NB4 (cell line): Measurements from ENCODE around the gene MAD1L1.

Source experiments
- DNase-seq: peaks from one replicate; pipeline ENCODE4 v3.0.0; 2010; ENCODE audit warnings: low read depth
- H3K4me3 ChIP-seq: one replicate; pipeline ENCODE4 v1.5.1; 2011; ENCODE audit warnings: mild to moderate bottlenecking, low read depth, low read length, moderate library complexity
- CTCF ChIP-seq: IDR thresholded peaks from one replicate; pipeline ENCODE4 v1.5.1; 2012; ENCODE audit warnings: low read depth, low read length
- MYC ChIP-seq: IDR thresholded peaks from 2 replicates; pipeline ENCODE4 v1.6.1; 2011; ENCODE audit warnings: low read depth, low read length
- POLR2A ChIP-seq: IDR thresholded peaks from 2 replicates; pipeline ENCODE4 v1.6.1; 2011; ENCODE audit warnings: mild to moderate bottlenecking; ENCODE audit not compliant: insufficient read length; ENCODE audit errors: extremely low read depth
- TF ChIP-seq, protein P1 (sequence below): IDR thresholded peaks from 2 replicates; pipeline ENCODE4 v1.6.1; 2011; ENCODE audit warnings: low read depth, low read length

MAD1L1 gene

DNA sequence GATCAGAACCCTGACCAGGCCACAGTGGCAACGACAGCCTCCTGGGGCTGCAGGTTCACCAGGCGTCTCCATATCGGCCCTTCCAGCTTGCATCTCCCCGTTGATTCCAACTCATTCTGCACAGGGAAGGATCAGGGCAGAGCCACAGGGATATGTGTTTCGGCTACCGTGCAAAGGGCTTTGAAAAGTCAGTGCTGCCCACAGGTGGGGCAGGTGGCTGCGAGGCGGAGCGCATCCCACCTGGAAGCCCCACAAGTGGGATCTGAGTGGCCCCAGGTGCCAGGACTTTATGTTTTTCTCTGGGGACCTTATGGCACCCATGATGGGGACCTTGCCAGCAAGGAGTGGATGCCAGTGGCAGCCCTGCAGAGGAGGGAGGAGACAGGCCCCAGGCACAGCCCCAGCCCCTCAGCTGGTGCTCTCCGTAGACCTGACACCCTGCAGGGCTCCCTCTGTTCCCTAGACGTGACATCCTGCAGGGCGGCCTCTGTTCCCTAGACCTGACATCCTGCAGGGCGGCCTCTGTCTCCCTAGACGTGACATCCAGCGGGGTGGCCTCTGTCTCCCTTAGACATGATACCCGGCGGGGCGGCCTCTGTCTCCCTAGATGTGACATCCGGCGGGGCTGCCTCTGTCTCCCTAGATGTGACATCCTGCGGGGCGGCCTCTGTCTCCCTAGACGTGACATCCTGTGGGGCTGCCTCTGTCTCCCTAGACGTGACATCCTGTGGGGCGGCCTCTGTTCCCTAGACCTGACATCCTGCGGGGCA is 373.3 kb downstream of the MAD1L1 start:
- DNase-seq = no peak
- no peak for TF ChIP-seq POLR2A
- H3K4me3 ChIP-seq = no peak overlapping the region

DNA sequence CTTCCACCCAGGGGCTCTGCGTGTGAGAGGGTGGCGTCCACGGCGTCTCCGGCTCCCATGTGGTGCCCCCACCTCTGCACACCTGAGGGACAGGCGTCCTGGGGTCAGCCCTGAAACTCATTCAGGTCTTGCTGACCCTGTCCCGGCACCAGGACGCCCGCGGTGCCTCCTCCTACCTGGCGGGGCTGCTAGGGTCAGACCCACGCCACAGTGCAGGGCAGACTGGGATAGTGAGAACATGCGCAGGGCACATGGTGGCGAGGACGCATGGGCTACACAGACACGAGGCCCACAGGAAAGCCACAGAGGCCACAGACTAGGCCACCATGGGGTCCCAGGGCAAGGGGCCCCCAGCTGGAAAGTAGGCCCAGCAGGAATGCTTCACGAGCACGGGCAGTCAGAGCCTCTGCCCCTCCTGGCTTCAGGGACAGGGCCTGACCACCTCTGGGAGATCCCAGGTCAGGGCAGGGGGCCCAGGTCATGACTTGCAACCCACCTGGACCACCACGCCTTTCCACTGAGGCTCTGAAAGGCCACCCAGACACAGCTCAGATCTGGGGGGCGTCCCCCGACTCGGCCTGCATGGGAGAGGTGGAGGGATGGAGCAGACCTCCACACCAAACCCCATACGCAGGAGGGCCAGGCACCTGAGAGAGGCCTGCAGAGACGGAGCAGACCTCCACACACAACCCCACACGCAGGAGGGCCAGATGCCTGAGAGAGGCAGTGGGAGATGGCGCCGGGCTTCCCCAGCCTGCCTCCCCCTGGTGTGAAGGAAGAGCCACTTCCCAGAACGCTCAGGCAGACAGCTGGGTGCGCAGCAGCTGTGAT is 374.1 kb downstream of the MAD1L1 start:
- TF ChIP-seq, protein P1, sequence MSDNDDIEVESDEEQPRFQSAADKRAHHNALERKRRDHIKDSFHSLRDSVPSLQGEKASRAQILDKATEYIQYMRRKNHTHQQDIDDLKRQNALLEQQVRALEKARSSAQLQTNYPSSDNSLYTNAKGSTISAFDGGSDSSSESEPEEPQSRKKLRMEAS = no peak
- TF ChIP-seq MYC = no peak

DNA sequence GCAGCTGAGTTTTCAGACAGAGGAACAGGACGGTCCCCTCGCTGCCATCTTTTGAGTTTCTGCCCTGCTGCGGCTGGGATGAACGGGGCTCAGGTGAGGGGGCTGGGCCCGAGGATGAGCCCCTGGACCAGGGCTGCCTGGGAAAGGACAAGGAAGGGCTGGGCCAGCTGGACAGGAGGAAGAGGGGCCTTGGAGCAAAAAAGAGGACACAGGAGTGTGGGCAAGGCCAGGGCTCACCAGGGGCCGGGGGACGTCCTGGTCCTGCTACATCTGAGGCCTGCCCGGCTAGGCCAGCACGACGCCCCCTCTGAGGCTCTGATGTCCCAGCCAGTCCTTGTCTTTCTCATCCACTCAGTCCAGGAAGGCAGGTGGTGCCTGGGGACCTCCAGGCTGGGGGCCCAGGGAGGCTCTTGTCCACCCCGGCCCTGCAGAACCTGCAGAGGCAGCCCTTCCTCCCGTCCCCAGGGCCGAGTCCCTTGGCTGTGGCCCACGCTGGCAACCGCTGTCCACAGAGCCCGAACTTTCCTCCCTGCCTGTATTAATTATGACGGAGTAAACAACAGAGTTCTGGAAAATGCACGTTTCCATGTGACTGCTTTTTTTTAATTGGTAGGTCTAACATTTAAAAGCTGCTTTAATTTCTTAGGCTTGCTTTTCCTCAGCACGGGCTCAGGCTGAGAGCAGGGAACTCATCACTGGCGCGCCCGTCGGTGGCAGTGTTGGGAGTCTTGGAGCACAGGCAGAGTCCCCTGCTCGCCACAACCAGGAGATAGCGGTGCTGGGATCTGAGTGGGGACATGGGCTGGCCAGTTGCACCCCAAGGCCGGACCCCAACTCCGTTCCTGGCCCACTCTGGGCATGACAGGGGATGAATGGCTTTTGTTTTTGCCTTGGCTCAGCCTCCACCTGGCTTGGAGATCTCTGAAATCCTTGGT is 375.0 kb downstream of the MAD1L1 start:
- no peak for DNase-seq
- no peak overlapping the region for H3K4me3 ChIP-seq
- TF ChIP-seq, protein P1 = no peak
- TF ChIP-seq CTCF = no peak
- no peak for TF ChIP-seq MYC
- no peak for TF ChIP-seq POLR2A

More for the DNA sequence above, 374.1 kb downstream of the MAD1L1 start:
- no peak overlapping the region for H3K4me3 ChIP-seq
- no peak for DNase-seq

DNA sequence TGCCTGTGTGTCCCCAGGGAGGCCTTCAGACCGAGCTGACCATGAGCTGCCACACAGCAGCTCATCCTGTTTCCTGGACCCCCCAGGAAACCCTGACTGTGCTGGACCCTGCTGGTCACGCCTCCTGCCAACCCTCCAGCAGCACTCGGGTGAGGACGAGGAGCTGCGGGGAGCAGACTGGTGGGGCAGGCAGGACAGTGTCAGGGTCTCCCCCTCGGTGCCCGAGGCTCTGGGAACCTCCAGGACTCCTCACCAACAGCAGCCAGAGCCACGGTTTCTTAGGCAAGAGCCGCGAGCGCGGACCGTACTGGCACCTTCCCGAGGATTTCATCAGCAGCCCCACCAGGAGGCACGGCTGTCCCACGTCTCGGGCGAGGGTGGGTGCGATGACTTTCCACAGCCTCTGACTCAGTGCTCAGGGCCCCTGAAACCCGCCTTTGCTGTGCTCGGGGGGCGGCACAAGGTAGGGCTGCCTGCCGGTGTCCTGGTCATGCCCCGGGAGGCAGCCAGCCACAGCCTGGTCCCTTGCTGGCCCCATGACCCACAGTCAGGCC is 375.8 kb downstream of the MAD1L1 start:
- TF ChIP-seq, protein P1 = no peak
- TF ChIP-seq CTCF = no peak
- TF ChIP-seq MYC = no peak
- TF ChIP-seq POLR2A = no peak
- no peak overlapping the region for H3K4me3 ChIP-seq
- DNase-seq = no peak

GRCh38 chr7:1856161-1856887 is 376.4 kb downstream of the MAD1L1 start:
- TF ChIP-seq, protein P1 = no peak
- no peak for TF ChIP-seq POLR2A
- TF ChIP-seq CTCF = no peak
- no peak for TF ChIP-seq MYC
- DNase-seq = no peak
- H3K4me3 ChIP-seq = no peak overlapping the region

GRCh38 chr7:1855725-1856160 is 377.0 kb downstream of the MAD1L1 start:
- no peak overlapping the region for H3K4me3 ChIP-seq
- TF ChIP-seq CTCF = no peak
- no peak for TF ChIP-seq MYC
- TF ChIP-seq POLR2A = no peak
- TF ChIP-seq, protein P1 = no peak
- no peak for DNase-seq
